GM19468 (cell line): ENCODE data around the gene SPOCD1.

ENCODE experiments used
- ATAC-seq: cut with Tn5 transposase; IDR thresholded peaks from one replicate; pipeline ENCODE4 v1.9.1; 2021; ENCODE audit warnings: mild to moderate bottlenecking, moderate library complexity, moderate number of reproducible peaks; ENCODE audit not compliant: unreplicated experiment; ENCODE audit errors: extremely low read depth

The SPOCD1 gene

DNA sequence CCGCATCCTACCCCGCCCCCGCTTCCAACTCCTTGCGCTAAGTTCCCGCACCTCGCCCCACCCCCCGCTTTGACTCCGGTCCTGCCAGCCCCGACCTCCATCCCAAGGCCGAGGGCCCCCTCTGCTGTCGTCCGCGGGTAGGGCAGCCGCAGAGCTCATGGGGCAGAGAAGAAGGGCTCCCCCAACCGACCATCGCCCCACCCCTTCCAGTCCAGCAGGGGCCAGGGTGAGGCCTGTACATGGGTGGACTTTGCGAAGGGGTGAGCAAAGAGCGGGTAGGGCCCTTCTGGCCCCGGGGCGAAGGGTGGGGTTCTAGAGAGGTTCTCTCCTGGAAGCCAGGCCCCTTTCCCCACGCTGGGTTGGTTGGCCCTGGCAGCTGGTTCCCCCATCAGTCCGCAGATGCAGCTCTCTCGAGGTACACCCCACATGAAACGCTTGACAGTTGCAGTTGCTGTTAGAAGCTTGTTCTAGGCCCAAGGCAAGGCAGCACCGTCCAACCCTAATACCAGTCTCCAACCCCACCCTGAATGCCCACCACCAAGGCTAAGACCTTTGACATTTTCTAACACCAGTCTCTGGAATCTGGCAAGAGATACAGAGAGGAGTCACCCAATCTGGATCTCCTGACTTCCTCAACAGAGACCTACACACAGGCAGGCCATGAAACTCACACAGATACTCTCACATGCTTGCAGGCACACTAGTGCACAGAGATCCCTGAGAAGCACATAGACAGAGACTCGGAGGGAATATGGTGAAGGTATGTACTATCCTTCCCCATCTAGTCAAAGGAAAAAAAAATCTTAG is 26.4 kb downstream of the SPOCD1 start:
- no peak for ATAC-seq

DNA sequence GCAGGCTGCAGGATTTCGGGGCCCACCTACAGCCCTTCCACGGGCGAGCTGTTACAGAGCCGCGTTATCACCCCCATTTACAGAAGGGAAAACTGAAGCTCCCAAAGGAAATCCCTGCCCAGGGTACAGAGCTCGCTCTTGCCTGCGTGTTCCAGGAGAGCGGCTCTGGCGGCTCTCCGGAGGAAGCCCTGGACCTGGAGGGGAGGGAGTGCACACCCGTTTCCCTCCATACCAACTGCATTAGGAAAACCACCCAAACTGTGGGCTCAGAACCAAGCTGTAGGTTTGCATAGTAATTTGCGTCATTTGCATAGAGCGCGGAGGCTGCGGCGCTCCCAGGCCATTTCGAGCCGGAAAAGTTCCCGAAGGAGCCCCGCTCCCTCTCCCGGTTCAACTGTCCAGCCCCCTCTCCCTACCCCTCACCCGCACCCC is 27.0 kb downstream of the SPOCD1 start:
- ATAC-seq, result no peak

DNA sequence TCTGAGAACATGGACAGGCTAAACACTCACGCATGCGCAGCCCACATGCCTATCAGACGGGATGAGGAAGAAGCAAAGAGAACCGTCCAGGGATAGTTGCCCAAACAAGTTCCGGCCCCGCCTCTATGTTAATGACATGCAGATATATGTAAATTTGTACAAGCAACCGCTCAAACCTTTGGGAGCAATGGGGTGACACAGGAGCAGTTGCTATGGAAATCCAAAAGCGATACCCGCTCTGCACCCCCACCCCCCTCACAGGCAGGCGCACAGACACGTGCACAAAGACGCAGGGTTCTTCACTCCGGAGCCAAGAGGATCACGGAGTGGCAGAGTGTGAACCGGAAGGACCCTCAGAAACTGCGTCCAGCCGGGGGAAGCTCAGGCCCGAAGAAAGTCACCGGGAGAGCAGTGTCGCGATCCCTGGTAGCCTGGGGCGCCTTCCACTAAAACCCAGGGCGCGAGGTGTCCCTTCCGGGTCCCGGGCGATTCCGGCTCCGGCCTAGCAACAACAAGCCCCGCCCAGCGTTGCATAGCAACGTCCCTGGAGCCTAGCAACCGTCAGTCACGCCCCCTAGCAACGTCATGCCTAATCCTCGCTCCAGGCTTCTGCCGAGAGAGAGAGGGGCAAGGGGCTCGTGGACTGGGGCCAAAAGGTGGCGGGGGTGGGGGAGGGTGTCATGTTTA is 27.5 kb downstream of the SPOCD1 start:
- peak; percentile 76 for ATAC-seq

DNA sequence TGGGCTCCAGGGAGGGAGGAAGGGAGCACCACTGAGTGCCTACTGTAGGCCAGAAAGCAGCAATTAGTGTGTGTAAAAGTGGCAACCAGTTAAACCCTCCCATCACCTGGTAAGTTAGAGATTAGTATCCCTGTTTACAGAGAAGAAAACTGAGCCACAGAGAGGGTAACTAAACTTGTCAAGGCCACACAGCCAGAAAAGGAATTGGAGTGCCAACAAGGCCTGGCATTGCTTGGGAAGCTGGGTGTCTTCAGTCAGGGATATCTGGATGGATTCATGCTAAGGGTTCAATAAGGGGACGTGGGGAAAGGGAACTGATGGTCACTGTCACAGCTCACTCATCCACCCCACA is 28.1 kb downstream of the SPOCD1 start:
- no peak for ATAC-seq

DNA sequence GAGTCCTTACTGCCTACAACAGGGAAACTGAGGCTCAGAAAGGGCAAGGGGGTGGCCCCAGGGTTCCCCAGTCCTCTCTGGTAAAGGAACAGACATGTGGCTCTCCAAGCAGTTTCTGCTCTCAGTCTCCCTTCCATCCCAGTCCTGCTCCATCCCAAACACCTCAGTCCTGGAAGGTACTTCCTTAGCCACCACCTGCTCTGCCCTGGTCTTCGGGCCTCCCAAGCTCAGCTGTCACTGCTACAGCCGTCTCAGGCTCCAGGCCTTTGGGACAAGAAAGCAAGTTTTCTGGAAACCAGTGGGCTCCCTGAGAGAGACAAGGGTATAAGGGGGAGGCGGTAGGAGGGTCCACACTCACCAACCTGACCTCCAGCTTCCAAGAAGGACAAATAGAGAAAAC is 28.6 kb downstream of the SPOCD1 start:
- no peak for ATAC-seq

DNA sequence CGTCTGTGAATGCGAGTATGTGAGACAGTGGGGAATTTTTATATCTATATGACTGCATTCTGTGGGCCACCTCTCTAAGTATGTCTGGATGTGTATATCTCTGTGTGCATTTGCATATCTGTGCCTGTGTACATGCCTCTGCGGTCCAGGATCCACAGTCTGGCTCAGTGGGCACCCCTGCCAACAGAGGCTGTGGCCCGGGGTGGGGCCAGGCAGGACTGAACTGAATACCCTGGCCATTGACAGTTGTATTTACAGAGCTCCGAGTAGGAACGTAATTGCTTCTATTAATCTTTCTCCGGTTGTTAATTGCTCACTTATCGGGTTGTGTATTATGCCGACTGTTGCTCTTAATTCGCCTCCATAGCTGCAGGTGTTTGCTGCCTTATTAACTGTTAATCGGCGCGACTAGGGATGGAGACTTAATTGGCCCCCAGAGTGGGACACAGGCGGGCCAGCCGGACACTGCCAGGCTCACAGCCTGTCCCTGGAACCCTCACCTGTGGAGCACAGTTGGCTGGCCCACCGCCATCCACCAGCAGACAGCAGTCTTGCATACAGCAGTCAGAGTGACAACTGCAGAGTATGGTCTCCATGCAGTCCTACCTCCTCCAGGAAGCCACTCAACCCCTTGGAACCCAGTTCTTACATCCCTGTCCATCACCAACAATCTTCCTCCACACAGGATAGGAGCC is 29.3 kb downstream of the SPOCD1 start:
- no peak for ATAC-seq

DNA sequence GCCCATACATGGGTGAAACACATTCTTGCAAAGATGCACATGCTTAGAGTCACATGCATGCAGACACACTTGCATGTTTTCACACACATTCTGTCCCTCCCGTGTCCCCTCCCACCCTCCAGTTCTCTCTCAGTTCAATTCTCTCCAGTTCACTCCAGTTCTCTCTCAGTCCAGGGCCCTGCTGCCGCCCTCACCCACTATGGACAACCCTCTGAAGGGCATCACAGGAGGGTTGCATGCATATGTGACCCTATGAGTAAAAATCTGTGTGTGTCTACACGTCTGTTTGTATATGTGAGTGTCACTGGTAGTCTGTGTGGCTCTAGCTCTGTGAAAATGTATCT is 29.9 kb downstream of the SPOCD1 start:
- ATAC-seq, result no peak

DNA sequence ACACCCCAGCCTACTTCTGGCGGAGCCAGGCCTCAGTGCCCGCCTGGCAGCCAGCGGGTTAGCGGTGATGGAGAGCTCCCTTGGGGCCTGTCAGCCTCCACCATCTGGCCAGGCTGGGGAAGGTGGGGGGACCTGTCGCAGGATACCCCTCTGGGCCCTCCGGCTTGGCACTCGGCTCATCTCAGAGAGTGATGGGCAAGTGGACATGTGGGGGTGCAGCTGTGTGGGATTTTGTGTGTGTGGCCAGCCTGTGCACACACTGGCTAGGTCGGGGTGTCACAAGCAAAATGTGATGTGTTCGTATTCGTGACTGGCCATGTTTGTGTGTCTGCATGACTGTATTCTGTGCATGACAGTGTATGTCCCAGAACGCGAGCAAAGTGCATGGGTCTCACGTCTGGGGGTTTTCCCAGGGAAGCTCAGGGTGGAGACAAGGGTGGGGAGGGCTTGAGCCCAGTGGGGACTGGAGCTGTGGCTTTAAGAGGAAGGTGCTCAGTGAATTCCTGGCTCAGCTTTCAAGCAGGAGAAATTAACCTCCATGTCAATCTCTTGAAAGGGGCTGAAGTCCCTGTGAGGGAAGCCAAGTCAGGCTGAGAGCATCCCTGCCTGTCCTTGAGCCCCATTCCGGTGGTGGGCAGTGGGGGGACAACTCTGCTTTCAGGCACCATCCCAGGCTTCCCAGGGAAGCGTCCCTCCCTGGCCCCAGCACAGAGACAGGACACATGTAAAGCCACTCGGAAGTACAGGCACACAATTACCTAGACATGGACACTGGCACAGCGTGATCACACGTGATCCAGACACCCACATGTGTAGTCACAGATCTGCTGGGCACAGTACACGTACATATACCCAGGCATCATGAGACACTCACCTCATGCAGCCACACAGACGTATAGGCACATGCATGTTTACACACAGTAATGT is 30.5 kb downstream of the SPOCD1 start:
- ATAC-seq, result no peak

DNA sequence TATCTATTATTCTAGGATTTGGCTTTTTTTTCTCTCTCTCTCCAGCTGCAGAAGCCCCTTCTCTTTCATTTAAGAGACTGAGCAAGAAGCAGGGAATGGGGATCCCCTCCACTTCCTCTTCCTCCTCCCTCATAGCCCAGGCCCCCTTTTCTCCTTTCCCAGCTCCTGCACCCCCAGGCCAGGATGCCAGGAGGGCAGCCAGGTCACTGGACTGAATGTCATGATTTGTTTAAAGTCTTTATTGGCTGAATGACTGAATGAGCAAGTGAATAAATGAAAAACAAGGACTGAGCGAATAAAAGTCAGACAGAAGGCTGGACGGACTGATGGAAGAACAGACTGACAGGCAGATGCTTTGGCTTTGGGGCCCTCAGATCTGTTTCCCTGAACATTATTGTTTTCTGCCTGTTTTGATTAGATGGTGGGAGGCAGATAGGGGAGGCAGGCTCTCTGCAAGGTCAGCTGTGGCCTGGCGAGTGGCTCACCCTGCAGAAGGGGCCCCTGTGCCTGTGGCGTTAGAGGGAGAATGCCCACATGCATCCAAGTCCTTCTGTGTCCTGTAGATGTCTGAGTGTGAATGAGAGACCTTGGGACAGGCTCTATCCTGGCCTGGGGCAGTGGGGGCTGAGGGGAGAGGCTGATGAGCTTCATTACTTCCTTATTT is 31.3 kb downstream of the SPOCD1 start:
- ATAC-seq, result no peak

DNA sequence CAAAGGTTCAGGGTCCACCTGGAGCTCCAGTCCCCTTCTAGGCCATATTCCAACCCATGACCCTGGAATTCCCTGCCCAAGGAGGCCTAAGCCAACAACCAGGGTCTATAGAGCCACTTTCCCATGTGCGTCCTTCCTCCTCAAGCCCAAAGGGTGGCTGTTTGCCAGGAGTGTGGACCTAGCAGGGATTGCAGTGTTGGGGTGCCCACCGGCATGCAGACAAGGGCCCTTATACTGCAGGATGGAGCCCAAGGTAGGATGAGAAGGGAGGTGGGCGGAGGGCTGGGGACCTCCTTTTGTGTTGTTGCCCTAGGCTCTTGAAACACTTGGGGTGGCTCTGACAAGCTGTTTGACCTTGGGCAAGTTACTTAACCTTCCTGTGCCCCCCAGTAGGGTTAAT is 32.0 kb downstream of the SPOCD1 start:
- ATAC-seq, result no peak

DNA sequence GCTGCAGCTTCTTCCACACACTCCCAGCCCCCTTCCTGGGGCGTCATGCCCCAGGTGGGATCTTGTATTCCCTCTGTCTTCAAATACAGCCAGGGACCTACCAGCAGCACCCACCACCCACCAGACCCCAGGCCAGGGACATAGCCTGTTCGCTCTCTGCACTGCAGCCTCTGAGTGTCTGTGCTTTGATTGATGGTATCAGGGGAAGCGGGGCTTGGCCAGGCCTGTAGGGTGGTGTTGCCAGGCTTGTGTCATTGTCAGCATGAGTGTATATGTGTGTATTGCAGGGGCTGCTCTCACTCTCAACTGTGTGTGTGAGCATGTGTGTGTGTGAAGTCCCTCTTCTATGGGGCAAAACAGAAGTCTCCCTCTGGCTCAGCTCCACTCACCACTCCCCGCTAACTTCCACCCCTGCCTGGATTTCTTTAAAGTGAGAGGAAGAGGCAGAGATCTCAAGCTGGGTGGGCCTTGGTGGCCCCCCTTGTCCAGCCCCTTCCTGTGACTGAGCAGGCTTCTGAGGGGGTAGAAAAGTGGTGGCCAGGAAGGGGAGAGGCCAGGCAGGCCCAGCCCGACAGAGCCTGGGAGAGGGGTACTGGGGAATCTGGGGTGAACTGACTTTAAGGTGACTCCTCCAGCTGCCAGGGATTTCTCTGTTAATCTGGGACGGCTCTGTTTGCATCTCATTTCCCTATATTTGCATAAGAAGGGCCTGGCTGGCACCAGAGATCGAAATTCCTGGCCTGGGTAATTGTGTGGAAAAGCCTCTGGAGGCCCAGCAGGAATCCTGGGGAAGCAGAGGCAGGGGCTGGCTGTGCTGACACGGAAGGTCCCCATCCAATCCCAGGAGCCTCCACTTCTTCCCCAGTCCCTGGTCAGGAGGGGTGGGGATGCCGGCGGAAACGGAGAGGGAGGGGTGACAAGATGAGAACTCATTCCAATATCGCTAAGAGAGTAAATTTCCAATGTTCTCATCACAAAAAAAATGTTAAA is 33.1 kb downstream of the SPOCD1 start:
- ATAC-seq, result no peak

DNA sequence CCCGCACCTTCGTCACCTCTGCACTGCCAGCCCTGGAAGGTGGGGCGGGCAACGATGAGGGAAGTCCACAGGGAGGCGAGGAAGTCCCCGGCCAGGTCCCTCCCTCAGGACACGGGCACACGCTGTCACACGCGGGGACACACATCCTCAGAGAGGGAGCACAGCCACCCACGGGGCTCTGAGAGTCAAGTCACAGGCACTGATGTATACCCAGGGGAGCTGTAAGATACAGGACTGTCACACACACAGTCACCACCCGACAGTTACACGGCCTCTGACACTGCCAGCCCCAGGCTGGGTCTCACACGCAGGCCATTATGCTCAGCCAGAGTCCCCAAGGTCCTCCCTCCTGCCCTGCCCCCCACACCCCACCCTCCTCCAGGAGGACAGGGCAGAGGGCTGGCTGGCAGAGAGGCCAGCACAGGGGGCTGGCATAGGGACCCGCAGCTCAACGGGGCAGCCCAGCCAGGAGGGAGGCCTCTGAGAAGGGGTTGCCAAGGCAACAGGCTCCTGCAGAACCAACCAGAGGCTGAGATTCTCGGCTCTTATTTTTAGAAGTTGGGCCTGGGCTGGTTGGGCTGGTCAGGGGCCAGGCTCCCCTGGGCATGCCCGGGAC is 34.0 kb downstream of the SPOCD1 start:
- no peak for ATAC-seq

DNA sequence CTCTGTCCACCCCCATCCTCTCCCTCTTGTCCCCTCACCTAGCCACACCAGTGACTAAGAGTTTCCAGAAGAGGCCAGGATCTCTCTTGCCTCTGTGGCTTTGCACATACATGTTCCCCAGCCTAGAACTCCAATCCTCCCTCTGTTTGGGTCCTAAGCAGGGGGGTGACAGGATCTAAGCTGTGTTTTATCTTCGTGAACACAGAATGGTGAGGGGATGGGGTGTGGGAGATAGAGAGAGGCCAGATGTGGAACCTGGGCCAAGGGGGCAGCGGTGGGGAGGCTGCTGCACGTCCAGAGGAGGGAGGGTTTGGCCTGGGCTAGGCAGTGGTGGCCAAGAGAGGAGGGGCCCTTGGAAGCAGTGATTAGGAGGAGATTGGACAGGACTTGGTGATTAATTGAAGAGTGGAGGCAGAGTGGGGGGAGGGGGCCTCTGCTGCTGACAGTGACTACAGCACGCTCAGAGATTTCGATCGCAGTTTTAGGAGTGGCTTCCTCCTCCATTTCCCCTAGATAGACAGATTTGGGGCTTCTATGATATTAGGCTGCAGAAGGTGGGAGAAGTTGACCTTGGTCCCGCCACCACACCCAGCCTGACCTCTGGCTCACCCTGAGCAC is 34.6 kb downstream of the SPOCD1 start:
- ATAC-seq, result no peak

DNA sequence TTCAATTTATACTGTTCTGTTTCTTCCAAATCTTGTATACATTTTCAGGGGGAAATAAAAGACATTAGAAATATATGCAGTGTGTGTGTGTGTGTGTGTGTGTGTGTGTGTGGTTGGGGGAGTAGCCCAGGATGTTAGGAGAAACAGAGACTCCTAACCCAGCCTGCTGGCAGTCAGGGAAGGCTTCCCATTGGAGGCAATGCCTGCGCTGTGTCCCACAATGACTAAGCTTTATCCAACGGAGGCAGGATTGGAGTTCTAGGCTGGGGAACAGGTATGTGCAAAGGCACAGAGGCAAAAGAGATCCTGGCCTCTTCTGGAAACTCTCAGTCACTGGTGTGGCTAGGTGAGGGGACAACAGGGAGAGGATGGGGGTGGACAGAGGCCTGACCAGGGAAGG is 35.2 kb downstream of the SPOCD1 start:
- no peak for ATAC-seq

DNA sequence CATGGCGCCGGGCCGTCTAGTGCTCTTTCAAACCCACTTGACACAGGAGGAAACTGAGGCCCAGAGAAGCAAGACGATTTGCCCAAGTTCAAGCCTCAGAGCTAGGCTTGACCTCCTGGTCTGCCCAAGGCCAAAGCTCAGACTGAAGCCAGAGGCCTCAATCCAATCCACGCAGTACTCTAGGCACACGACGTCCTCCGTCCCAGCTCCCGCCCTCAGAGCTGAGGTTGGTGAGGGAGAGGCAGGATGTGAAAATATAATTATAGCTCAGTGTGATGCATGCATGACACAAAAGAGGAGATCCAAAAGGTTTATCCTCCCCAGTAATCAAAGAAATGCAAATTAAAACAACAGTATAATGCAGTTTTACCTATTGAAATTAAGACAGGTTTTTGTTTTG is 36.1 kb downstream of the SPOCD1 start:
- no peak for ATAC-seq

DNA sequence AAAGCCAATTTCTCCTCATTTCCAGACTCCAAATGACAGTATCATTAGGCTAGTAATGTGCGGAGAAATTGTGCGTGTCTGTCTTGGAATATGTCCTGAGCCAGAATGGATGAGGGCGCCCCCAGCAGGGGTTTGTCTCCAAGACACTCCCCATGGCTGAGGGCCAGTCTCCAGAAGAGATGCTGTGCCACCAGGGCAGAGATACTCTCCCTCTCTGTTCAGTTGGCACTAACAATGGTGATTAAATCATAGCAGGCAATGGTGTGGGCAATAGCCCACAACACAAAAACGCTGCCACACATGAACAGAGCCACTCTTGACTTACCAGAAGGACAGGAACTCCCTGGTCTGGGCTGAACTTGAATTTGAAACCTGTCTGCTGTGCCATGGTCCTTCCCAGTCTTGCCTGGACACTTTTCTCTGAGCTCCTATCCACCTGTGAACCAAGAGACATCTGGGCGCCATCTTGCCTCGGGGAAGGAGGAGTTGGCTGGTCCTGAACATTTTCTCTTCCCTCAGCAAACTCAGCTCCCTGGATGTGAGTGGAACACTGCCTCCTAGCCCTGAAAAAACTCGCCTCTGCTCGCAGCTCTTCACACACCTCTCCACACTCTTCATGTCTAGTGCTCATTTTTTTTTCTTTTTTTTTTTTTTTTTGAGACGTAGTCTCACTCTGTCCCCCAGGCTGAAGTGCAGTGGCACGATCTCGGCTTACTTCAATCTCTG is 36.9 kb downstream of the SPOCD1 start:
- ATAC-seq, result no peak

DNA sequence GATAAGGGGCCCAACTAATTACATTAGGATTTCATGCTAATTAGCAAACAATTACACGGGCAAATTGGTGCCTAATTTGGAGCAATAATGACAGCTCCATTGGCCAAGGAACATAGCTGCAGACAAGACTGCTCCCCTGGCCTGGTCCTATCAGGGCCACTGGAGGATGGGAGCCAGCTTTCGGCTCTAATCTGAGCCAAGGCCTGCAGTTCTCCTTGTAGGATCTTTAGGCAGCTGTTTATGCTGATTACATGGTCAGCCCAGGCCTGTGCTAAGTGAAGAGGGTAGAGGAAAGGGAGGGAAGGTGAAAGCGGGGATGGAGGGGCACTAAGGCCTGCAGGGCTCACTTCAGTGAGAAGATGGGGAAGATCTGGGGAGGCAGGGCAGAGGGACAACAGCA is 39.3 kb downstream of the SPOCD1 start:
- no peak for ATAC-seq
